Large intestine (tissue), 3 donors: ENCODE measurements around the gene ARL13A. TPM values are rescaled to one million over a fixed set of nuclear protein-coding genes. Genes with fewer than 3 reads are reported as not detected.
"Not testable (repeated sequence)": the region's sequence is repeated elsewhere in the genome, so short reads cannot be mapped to it uniquely, and the experiment has no call there.

Experiments
- DNase-seq, 2 donors: peaks; one replicate each; pipeline versions ENCODE4 v3.0.0 to v3.0.0-alpha.2; 2013
- H3K27ac ChIP-seq: one replicate; pipeline ENCODE4 v1.5.1; 2013; ENCODE audit warnings: low read length
- H3K27me3 ChIP-seq: 2 replicates; pipeline ENCODE4 v1.6.1; 2013; ENCODE audit warnings: low read length; ENCODE audit not compliant: control insufficient read depth, insufficient read depth
- H3K36me3 ChIP-seq: 2 replicates; pipeline ENCODE4 v1.6.1; 2013; ENCODE audit warnings: low read length; ENCODE audit not compliant: control insufficient read depth, insufficient read depth
- H3K4me1 ChIP-seq: one replicate; pipeline ENCODE4 v1.6.1; 2013; ENCODE audit warnings: low read length; ENCODE audit not compliant: control insufficient read depth, insufficient read depth
- H3K4me3 ChIP-seq: one replicate; pipeline ENCODE4 v1.5.1; 2013; ENCODE audit warnings: low read length
- H3K9me3 ChIP-seq: one replicate; pipeline ENCODE4 v1.6.1; 2013; ENCODE audit warnings: mild to moderate bottlenecking, low read depth, low read length, moderate library complexity; ENCODE audit not compliant: control insufficient read depth
- WGBS: methylation state at CpG from one replicate; pipeline ENCODE4 v1.1.5; 2013; ENCODE audit warnings: low lambda C conversion rate; ENCODE audit not compliant: insufficient coverage; 5-methylcytosine and 5-hydroxymethylcytosine counted together
- polyA plus RNA-seq: library from polyadenylated mRNA; unstranded; fragments of 120-200 nt; gene quantifications from one replicate; pipeline ENCODE4 v1.2.1, GENCODE V29; 2013

ARL13A gene
- polyA plus RNA-seq, 1 donor: 0.21 TPM

DNA sequence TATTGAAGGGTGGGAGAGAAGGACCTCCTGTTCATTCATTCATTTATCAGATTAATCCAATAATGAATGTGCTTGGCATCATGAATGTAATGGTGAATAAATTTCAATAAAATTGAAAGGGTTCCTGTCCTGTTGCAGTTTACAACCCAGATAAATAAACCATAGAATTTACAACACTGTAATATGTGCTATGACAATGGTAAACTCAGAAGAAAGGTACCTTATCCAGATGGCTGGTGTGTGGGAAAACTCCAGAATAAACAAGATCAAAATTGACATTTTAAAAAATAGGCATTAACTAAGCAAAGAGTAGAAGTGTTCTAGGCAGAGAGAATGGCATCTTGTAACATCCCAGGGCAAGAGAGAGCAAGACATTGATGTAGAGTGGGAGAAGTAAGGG, 15.3 kb downstream of the ARL13A start:
- H3K4me1 ChIP-seq: no peaks in the 10 kb centered on the region
- no peak overlapping the region for H3K27ac ChIP-seq
- H3K27me3 ChIP-seq: no peaks in the 10 kb centered on the region
- peaks cover 4% of the 10 kb centered on the region for H3K36me3 ChIP-seq
- no peaks in the 10 kb centered on the region for H3K9me3 ChIP-seq
- DNase-seq: no peak
- H3K4me3 ChIP-seq: no peak overlapping the region

GRCh38 chrX:100990139-100990538, 20.6 kb downstream of the ARL13A start:
- no peaks in the 10 kb centered on the region for H3K9me3 ChIP-seq
- no peak overlapping the region for H3K27ac ChIP-seq
- no peak for DNase-seq
- peaks cover 11% of the 10 kb centered on the region for H3K4me1 ChIP-seq
- no CpG with 5 or more reads among the region's 2 CpGs for WGBS
- H3K36me3 ChIP-seq: peaks cover 4% of the 10 kb centered on the region
- no peaks in the 10 kb centered on the region for H3K27me3 ChIP-seq
- no peak overlapping the region for H3K4me3 ChIP-seq

- no peak overlapping the region for H3K4me3 ChIP-seq
- no CpG with 5 or more reads among the region's 5 CpGs for WGBS
- H3K36me3 ChIP-seq: no peaks in the 10 kb centered on the region
- H3K27ac ChIP-seq: peak overlapping the region; percentile 79
- H3K27me3 ChIP-seq: no peaks in the 10 kb centered on the region
- DNase-seq: peak; percentile 51 to 79
- no peaks in the 10 kb centered on the region for H3K9me3 ChIP-seq
- peaks cover 11% of the 10 kb centered on the region for H3K4me1 ChIP-seq
Measured at GRCh38 chrX:100994352-100995281, 25.1 kb downstream of the ARL13A start.

DNA sequence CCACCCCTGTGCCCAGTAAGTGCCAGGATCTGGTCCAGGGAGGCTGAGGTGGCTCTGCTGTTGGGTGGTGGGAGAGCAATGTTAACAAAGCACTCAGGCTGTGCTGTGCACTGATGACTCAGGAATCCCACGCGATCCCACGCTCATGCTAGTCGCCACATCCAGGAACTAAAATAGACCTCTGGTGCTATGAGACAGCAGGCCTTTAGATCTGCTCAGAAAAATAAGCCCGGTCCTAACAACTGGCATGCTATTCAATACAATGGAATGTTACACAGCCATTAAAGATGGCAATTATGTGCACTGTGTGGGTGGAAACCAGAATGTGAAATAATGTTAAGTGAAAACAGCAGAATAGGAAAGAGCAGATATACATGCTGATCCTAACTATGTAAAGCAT, 26.0 kb downstream of the ARL13A start:
- DNase-seq: no peak
- no peaks in the 10 kb centered on the region for H3K27me3 ChIP-seq
- H3K27ac ChIP-seq: no peak overlapping the region
- H3K9me3 ChIP-seq: no peaks in the 10 kb centered on the region
- H3K4me3 ChIP-seq: no peak overlapping the region
- H3K4me1 ChIP-seq: peaks cover 11% of the 10 kb centered on the region
- H3K36me3 ChIP-seq: no peaks in the 10 kb centered on the region
- WGBS: no CpG with 5 or more reads among the region's 5 CpGs

DNA sequence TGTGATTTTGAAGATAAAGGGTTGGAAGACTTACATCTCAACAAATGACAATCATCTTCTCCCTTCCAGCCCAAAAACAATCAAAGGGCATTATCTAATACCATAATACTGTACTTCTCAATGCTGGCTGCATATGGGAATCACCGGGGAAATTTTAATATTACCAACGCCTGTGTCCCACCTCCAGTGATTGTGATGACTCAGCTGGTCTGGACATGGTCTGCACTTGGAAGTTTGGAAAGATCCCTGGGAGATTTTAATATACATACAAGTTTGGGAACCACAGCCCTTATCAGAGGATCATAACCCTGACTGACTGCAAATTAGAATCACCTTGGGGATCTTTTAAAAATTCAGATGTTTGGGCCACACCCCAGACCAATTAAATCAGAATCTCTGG, 29.9 kb downstream of the ARL13A start:
- no peaks in the 10 kb centered on the region for H3K27me3 ChIP-seq
- no peak overlapping the region for H3K27ac ChIP-seq
- DNase-seq: no peak
- no peak overlapping the region for H3K4me3 ChIP-seq
- no peaks in the 10 kb centered on the region for H3K9me3 ChIP-seq
- WGBS: no CpG with 5 or more reads among the region's 2 CpGs
- no peaks in the 10 kb centered on the region for H3K36me3 ChIP-seq
- H3K4me1 ChIP-seq: peaks cover 6% of the 10 kb centered on the region

- H3K4me3 ChIP-seq: no peak overlapping the region
- no peak for DNase-seq
- no peak overlapping the region for H3K27ac ChIP-seq
- H3K36me3 ChIP-seq: peaks cover 6% of the 10 kb centered on the region
- no peaks in the 10 kb centered on the region for H3K4me1 ChIP-seq
- H3K9me3 ChIP-seq: no peaks in the 10 kb centered on the region
- no peaks in the 10 kb centered on the region for H3K27me3 ChIP-seq
Measured at GRCh38 chrX:101009090-101009489, 39.6 kb downstream of the ARL13A start.

DNA sequence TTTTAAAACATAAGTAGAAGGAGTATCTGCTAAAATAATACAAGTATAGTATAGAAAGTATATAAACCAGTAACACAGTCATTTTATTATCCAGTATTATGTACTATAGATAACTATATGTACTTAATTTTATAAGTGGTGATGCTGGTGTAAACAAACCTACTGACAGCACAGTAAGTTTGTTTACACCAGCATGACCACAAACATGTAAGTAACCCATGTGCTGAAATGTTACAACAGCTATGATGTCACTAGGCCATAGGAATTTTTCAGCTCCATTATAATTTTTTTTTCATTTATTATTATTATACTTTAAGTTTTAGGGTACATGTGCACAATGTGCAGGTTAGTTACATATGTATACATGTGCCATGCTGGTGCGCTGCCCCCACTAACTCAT, 42.5 kb downstream of the ARL13A start:
- not testable (repeated sequence) for H3K4me1 ChIP-seq, H3K36me3 ChIP-seq, H3K27ac ChIP-seq, H3K9me3 ChIP-seq, H3K4me3 ChIP-seq, DNase-seq, H3K27me3 ChIP-seq
- no CpG with 5 or more reads among the region's 1 CpG for WGBS

GRCh38 chrX:101022020-101022419, 52.5 kb downstream of the ARL13A start:
- no peak overlapping the region for H3K4me3 ChIP-seq
- no peaks in the 10 kb centered on the region for H3K4me1 ChIP-seq
- H3K27ac ChIP-seq: no peak overlapping the region
- no peaks in the 10 kb centered on the region for H3K9me3 ChIP-seq
- H3K27me3 ChIP-seq: no peaks in the 10 kb centered on the region
- peaks cover 26% of the 10 kb centered on the region for H3K36me3 ChIP-seq
- DNase-seq: no peak
- WGBS: no CpG with 5 or more reads among the region's 3 CpGs

DNA sequence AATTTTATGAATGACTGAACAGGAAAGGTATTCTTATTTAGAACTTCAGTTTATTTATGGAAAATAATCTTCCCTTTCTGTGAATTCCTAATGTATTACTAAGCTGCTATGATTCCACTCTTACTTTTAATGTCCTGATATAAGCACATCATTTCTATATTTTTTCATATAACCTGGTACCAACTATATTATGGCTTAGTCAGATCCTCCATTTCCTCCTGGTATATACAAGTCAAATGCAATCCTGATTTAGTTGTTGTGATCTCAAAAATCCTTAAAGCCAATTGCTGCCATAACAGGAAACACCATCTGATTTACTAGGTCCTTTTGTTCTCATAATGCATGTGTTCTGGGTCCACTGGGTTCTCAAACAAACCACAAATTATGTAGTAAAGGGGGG, 55.6 kb downstream of the ARL13A start:
- no peak for DNase-seq
- no peaks in the 10 kb centered on the region for H3K4me1 ChIP-seq
- H3K36me3 ChIP-seq: peaks cover 18% of the 10 kb centered on the region
- no peaks in the 10 kb centered on the region for H3K9me3 ChIP-seq
- H3K27me3 ChIP-seq: no peaks in the 10 kb centered on the region
- no peak overlapping the region for H3K4me3 ChIP-seq
- no peak overlapping the region for H3K27ac ChIP-seq

- Histone ChIP-seq H3K4me1 (no peaks in the 10 kb centered on the region), H3K4me3 (no peak overlapping the region), H3K27me3 (no peaks in the 10 kb centered on the region), H3K9me3 (no peaks in the 10 kb centered on the region), H3K36me3 (peaks cover 8% of the 10 kb centered on the region), H3K27ac (no peak overlapping the region)
- WGBS: no CpG with 5 or more reads among the region's 1 CpG
- DNase-seq: no peak
Measured at GRCh38 chrX:101028562-101028961, 59.1 kb downstream of the ARL13A start.

GRCh38 chrX:101029665-101030064, 60.2 kb downstream of the ARL13A start:
- H3K27ac ChIP-seq: no peak overlapping the region
- DNase-seq: no peak
- H3K9me3 ChIP-seq: no peaks in the 10 kb centered on the region
- no CpG with 5 or more reads among the region's 1 CpG for WGBS
- peaks cover 8% of the 10 kb centered on the region for H3K36me3 ChIP-seq
- H3K4me3 ChIP-seq: no peak overlapping the region
- no peaks in the 10 kb centered on the region for H3K4me1 ChIP-seq
- no peaks in the 10 kb centered on the region for H3K27me3 ChIP-seq
